DOHH2 (cell line): ENCODE measurements around the gene WFDC1.

Source experiments
- H3F3A ChIP-seq: fragments of 200-600 bp; sonication (generic), shearing (Covaris generic); 2 replicates; pipeline ENCODE4 v1.6.0; 2016; ENCODE audit warnings: antibody characterized with exemption, mild to moderate bottlenecking; ENCODE audit not compliant: control insufficient read depth, insufficient read depth
- H3K27ac ChIP-seq: fragments of 200-600 bp; sonication (generic); 2 replicates; pipeline ENCODE4 v1.5.1; 2014; ENCODE audit warnings: low read depth, mild to moderate bottlenecking, low read length, moderate library complexity
- H3K27me3 ChIP-seq: fragments of 200-600 bp; sonication (generic); 2 replicates; pipeline ENCODE4 v1.6.1; 2014; ENCODE audit warnings: mild to moderate bottlenecking, low read length, mixed read lengths; ENCODE audit not compliant: control insufficient read depth
- H3K36me3 ChIP-seq: fragments of 200-600 bp; sonication (generic); 2 replicates; pipeline ENCODE4 v1.6.1; 2014; ENCODE audit warnings: mild to moderate bottlenecking, low read length, moderate library complexity, mixed read lengths; ENCODE audit not compliant: control insufficient read depth
- H3K4me1 ChIP-seq: fragments of 200-600 bp; sonication (generic); 2 replicates; pipeline ENCODE4 v1.6.1; 2014; ENCODE audit warnings: mild to moderate bottlenecking, low read length, mixed read lengths; ENCODE audit not compliant: control insufficient read depth
- H3K4me2 ChIP-seq: fragments of 200-600 bp; sonication (generic); 2 replicates; pipeline ENCODE4 v1.6.0; 2014; ENCODE audit warnings: mild to moderate bottlenecking, low read length, moderate library complexity
- H3K4me3 ChIP-seq: fragments of 200-600 bp; sonication (generic); 2 replicates; pipeline ENCODE4 v1.5.1; 2014; ENCODE audit warnings: mild to moderate bottlenecking, low read length, mixed read lengths
- H3K79me2 ChIP-seq: fragments of 200-600 bp; sonication (generic); 2 replicates; pipeline ENCODE4 v1.6.1; 2014; ENCODE audit warnings: mild to moderate bottlenecking, low read length, mixed read lengths; ENCODE audit not compliant: control insufficient read depth
- H3K9me2 ChIP-seq: fragments of 200-600 bp; sonication (generic); replicated peaks from 2 replicates; pipeline ENCODE4 v1.6.1; 2014; ENCODE audit warnings: mild to moderate bottlenecking, low read length, mixed read lengths; ENCODE audit not compliant: control insufficient read depth
- H3K9me3 ChIP-seq: fragments of 200-600 bp; sonication (generic); 2 replicates; pipeline ENCODE4 v1.6.1; 2014; ENCODE audit warnings: antibody characterized with exemption, low read length, mixed read lengths; ENCODE audit not compliant: control insufficient read depth, insufficient read depth
- H4K20me1 ChIP-seq: fragments of 200-600 bp; sonication (generic); 2 replicates; pipeline ENCODE4 v1.6.0; 2014; ENCODE audit warnings: low read depth, mild to moderate bottlenecking, antibody characterized with exemption, low read length, moderate library complexity; ENCODE audit not compliant: control insufficient read depth, insufficient read depth
- EZH2phosphoT487 ChIP-seq: fragments of 200-600 bp; sonication (generic); IDR thresholded peaks from 2 replicates; pipeline ENCODE4 v1.6.1; 2017; ENCODE audit warnings: borderline replicate concordance, mild to moderate bottlenecking, antibody characterized with exemption, low read length, moderate library complexity, mixed read lengths
- TF ChIP-seq, protein P1 (sequence below): fragments of 200-600 bp; sonication (generic); IDR thresholded peaks from one replicate; pipeline ENCODE4 v1.5.1; 2014; ENCODE audit warnings: antibody characterized with exemption, mild to moderate bottlenecking, low read depth, low read length; ENCODE audit not compliant: poor library complexity, severe bottlenecking

The WFDC1 gene

DNA sequence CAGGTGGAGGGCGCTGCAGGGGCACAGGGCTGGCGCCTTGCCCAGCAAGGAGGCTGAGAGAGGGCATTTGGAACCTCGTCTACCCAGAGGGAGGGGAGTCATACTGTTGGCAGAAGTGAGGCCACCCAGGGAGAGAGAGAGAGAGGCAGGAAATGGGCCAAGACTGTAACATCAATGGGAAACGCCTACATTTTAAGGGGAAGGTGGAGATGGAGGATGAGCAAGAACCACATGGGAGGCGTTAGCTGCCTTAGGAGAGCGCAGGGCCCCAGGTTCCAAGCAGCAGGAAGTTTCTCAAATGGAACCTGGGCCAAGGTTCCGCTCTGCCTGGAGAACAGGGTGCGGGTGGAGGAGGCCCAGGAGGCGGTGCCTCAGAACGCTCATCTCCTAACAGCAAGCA lies 2.7 kb upstream of the WFDC1 start:
- H3K4me3 ChIP-seq: no peak overlapping the region
- TF ChIP-seq, protein P1, sequence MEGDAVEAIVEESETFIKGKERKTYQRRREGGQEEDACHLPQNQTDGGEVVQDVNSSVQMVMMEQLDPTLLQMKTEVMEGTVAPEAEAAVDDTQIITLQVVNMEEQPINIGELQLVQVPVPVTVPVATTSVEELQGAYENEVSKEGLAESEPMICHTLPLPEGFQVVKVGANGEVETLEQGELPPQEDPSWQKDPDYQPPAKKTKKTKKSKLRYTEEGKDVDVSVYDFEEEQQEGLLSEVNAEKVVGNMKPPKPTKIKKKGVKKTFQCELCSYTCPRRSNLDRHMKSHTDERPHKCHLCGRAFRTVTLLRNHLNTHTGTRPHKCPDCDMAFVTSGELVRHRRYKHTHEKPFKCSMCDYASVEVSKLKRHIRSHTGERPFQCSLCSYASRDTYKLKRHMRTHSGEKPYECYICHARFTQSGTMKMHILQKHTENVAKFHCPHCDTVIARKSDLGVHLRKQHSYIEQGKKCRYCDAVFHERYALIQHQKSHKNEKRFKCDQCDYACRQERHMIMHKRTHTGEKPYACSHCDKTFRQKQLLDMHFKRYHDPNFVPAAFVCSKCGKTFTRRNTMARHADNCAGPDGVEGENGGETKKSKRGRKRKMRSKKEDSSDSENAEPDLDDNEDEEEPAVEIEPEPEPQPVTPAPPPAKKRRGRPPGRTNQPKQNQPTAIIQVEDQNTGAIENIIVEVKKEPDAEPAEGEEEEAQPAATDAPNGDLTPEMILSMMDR: no peak
- TF ChIP-seq EZH2phosphoT487: no peak
- H3K27ac ChIP-seq: no peak overlapping the region
- no peaks in the 10 kb centered on the region for H3K79me2 ChIP-seq
- no peak overlapping the region for H3K4me2 ChIP-seq
- no peaks in the 10 kb centered on the region for H3K4me1 ChIP-seq
- no peaks in the 10 kb centered on the region for H4K20me1 ChIP-seq
- no peaks in the 10 kb centered on the region for H3K36me3 ChIP-seq
- H3K27me3 ChIP-seq: peaks cover 19% of the 10 kb centered on the region
- no peaks in the 10 kb centered on the region for H3K9me3 ChIP-seq
- H3K9me2 ChIP-seq: no peaks in the 10 kb centered on the region
- H3F3A ChIP-seq: no peaks in the 10 kb centered on the region

DNA sequence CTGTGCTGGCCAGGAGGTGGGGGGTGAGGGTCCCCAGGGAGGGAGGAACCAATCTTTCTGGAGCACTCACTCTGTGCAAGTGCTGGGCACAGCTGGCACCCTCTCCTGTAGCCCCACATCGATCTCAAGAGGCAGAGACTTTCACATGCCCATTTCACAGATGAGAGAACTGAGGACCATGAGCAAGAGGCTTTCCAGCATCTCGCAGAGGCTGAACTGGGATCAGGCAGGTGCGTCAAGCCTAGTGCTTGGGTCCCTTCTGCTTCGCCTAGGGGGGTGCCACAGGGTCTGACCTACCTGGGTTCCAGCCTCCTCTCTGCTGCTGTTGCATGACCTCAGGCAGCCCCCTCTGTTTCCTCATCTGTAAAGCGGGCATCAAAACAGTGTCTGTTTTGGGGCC lies 1.3 kb upstream of the WFDC1 start:
- Histone ChIP-seq H3K27me3 (peaks cover 16% of the 10 kb centered on the region), H3K9me3 (no peaks in the 10 kb centered on the region), H3F3A (no peaks in the 10 kb centered on the region), H3K4me2 (no peak overlapping the region), H3K79me2 (no peaks in the 10 kb centered on the region), H3K9me2 (no peaks in the 10 kb centered on the region), H4K20me1 (no peaks in the 10 kb centered on the region), H3K36me3 (no peaks in the 10 kb centered on the region), H3K4me3 (no peak overlapping the region), H3K27ac (no peak overlapping the region), H3K4me1 (no peaks in the 10 kb centered on the region)
- no peak for TF ChIP-seq EZH2phosphoT487
- TF ChIP-seq, protein P1: no peak

DNA sequence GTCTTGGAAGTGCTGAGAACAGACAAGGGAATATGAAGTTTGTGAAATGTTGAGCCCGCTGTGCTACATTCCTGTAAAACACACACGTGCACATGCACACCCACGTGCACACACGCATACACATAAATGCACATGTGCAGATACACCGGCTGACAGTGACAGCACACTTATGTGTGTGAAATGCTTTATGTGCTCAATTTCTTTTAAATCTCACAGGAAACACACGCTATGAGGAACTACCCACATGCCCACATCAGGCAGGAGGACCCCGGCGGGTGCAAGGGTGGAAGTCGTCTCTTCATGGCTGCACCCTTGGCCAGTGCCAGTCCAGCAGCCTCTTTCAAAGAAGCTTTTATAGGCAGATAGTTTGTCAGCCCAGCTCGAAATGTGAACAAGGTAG lies 561 bp upstream of the WFDC1 start:
- no peak for TF ChIP-seq EZH2phosphoT487
- TF ChIP-seq, protein P1: no peak

More for the DNA sequence above, 561 bp upstream of the WFDC1 start:
- H3K36me3 ChIP-seq: no peaks in the 10 kb centered on the region
- no peak overlapping the region for H3K4me3 ChIP-seq
- no peak overlapping the region for H3K27ac ChIP-seq
- H3K4me2 ChIP-seq: no peak overlapping the region
- H3K4me1 ChIP-seq: no peaks in the 10 kb centered on the region
- H3K9me2 ChIP-seq: no peaks in the 10 kb centered on the region
- H3K27me3 ChIP-seq: peaks cover 11% of the 10 kb centered on the region
- no peaks in the 10 kb centered on the region for H3K79me2 ChIP-seq
- H3F3A ChIP-seq: no peaks in the 10 kb centered on the region
- no peaks in the 10 kb centered on the region for H3K9me3 ChIP-seq
- no peaks in the 10 kb centered on the region for H4K20me1 ChIP-seq
